Measurements from ENCODE around the gene RANBP17.

RANBP17 gene

DNA sequence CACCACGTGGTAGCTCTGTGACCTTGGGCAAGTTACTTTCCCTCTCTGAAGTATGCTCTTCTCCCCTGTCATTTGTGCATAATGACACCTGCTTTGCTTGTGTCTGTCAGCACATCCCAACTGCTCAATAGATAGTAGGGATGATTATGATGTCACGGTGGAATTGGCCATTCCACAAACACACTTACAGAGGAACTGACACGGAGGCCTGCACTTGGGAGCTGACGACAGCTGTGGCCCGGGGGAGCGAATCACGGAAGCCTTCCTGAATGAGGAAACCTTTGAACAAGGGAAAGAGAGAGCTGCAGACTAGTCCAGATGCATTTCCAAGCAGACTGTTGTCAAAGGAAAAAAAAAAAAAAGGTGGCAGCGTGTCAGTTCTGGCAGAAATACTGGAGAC, 468.2 kb downstream of the RANBP17 start:
- intact Hi-C loops (cut with DNase I; ENCODE audit: low total_unique reads): no loop called here
- Histone ChIP-seq H3K36me3 (no peaks in the 10 kb centered on the region), H3K27me3 (peaks cover 0 to 63% of the 10 kb centered on the region in 2 donors), H3K4me3 (no peak overlapping the region), H3K4me1 (no peaks in the 10 kb centered on the region), H3K27ac (no peak overlapping the region), H3K9me3 (no peaks in the 10 kb centered on the region)
- DNase-seq: no peak
- TF ChIP-seq, protein P1, sequence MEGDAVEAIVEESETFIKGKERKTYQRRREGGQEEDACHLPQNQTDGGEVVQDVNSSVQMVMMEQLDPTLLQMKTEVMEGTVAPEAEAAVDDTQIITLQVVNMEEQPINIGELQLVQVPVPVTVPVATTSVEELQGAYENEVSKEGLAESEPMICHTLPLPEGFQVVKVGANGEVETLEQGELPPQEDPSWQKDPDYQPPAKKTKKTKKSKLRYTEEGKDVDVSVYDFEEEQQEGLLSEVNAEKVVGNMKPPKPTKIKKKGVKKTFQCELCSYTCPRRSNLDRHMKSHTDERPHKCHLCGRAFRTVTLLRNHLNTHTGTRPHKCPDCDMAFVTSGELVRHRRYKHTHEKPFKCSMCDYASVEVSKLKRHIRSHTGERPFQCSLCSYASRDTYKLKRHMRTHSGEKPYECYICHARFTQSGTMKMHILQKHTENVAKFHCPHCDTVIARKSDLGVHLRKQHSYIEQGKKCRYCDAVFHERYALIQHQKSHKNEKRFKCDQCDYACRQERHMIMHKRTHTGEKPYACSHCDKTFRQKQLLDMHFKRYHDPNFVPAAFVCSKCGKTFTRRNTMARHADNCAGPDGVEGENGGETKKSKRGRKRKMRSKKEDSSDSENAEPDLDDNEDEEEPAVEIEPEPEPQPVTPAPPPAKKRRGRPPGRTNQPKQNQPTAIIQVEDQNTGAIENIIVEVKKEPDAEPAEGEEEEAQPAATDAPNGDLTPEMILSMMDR (IDR thresholded peaks at IDR 0.05): no peak

DNA sequence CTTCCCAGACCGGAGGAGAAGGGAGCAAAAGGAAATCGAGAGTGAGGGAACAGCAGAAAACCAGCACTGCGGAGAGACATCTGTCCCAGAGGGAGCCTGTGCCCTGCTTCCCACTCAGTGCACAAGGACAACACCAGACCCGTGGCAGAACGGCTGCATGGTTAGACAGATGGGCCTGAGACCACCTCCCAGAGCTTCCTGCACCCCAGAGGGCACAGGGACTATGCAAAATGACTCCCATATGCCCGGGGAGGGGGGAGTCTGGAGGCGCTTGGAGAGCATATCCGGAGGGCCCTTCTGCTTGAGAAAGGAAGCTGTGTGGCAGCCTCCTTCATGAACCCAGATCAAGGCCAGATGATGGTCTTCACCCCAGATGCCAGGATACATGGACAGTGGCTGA, 473.8 kb downstream of the RANBP17 start:
- Histone ChIP-seq H3K36me3 (no peaks in the 10 kb centered on the region), H3K27me3 (peaks cover 0 to 29% of the 10 kb centered on the region in 2 donors), H3K4me1 (peaks cover 0 to 6% (median 3%) of the 10 kb centered on the region in 4 donors), H3K4me3 (no peak overlapping the region), H3K9me3 (no peaks in the 10 kb centered on the region), H3K27ac (no peak overlapping the region)
- TF ChIP-seq, protein P1 (IDR thresholded peaks at IDR 0.05): no peak
- intact Hi-C loops (cut with DNase I; ENCODE audit: low total_unique reads): no loop called here
- DNase-seq: peak in 1 of 2 donors; percentile 55

DNA sequence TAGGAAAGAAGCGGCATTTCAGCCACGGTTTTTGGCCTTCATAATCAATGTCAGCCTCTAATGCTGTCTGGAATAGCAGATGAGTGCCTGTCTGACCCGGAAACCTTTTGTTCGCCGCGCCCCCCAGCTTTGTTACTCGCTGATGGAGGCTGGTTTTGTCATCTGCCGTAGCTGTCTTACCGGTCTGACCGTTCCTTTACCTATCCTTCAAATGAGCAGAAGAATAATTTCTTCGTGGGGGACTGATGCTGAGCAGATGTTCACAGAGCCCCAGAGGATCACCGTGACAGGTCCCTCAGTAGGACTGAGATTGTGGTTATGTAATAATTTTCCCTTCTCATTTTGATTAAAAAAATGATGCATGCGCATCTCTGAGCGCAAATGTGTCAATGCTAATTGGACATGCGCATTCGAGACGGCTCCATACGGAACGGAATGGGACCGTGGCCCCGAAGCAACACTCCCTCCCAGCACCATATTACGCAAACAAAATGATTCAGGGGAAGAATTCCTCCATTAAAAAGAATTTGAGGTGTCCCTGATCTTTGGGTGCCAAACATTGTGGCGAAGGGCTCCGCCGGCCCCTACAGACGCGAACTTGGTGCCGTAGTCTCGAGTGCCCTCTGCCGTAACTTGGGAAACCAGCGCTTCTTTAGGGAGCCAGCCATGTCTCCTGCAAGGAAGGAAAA, 474.8 kb downstream of the RANBP17 start:
- Histone ChIP-seq H3K27me3 (peaks cover 0 to 26% of the 10 kb centered on the region in 2 donors), H3K4me3 (peak overlapping the region; percentile 25 to 36), H3K27ac (no peak overlapping the region), H3K9me3 (no peaks in the 10 kb centered on the region), H3K36me3 (no peaks in the 10 kb centered on the region), H3K4me1 (peaks cover 0 to 6% (median 3%) of the 10 kb centered on the region in 4 donors)
- peak in 1 of 2 donors; percentile 47 for DNase-seq
- intact Hi-C loops (cut with DNase I; ENCODE audit: low total_unique reads): no loop called here
- TF ChIP-seq, protein P1 (IDR thresholded peaks at IDR 0.05): peak; percentile 35 to 56

DNA sequence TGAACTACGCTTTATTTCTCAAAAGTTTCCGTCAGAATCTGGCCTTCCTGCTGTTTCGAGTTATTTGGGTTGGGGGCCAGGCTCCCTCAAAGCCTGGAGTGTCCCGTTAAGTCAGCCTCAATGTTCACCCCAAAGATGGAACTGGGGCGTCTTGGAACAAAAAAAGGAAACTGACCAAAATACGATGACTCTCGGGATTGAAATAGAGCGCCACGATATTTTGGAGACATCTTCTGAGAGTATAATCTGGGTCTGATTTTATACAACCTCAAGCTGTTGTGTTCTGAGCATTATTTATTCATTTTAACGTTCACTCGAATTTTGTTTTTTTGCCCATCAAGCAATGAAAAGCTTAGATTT, 475.4 kb downstream of the RANBP17 start:
- peaks cover 0 to 6% (median 3%) of the 10 kb centered on the region in 4 donors for H3K4me1 ChIP-seq
- TF ChIP-seq, protein P1 (IDR thresholded peaks at IDR 0.05): no peak
- no peak overlapping the region for H3K27ac ChIP-seq
- no peaks in the 10 kb centered on the region for H3K9me3 ChIP-seq
- no peaks in the 10 kb centered on the region for H3K36me3 ChIP-seq
- H3K4me3 ChIP-seq: peak overlapping the region; percentile 25 to 36
- intact Hi-C loops (cut with DNase I; ENCODE audit: low total_unique reads): no loop called here
- H3K27me3 ChIP-seq: peaks cover 0 to 21% of the 10 kb centered on the region in 2 donors
- DNase-seq: no peak

DNA sequence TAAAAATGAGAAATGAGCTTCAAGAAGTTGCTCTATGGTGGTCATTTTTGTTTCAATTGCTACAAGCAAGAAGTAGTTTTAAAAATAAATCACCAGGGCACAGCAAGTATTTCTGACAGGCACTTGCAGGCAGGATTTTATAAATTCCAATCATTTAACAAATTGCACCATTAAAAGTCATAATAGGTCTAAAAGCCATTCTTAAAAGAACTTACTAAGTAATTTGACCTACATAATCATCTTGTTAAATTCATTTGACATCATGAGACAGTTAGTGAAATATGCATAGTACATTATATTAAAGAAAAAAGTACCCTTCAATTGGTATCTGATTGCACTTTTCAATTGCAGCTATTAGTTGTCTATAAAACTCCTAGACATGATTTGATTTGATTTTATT, 478.2 kb downstream of the RANBP17 start:
- Histone ChIP-seq H3K4me1 (peaks cover 0 to 6% (median 3%) of the 10 kb centered on the region in 4 donors), H3K36me3 (no peaks in the 10 kb centered on the region), H3K4me3 (no peak overlapping the region), H3K27ac (no peak overlapping the region), H3K9me3 (no peaks in the 10 kb centered on the region), H3K27me3 (peaks cover 0 to 20% of the 10 kb centered on the region in 2 donors)
- intact Hi-C loops (cut with DNase I; ENCODE audit: low total_unique reads): no loop called here
- DNase-seq: no peak
- TF ChIP-seq, protein P1 (IDR thresholded peaks at IDR 0.05): no peak

Data from tibial artery (tissue), 4 donors.